HCT116 (cell line): Measurements from ENCODE around the gene FYCO1.

ENCODE experiments used
- CEBPB ChIP-seq: IDR thresholded peaks from 2 replicates; pipeline ENCODE4 v1.6.1; 2012; ENCODE audit warnings: low read depth
- CTCF ChIP-seq, 3 experiments: fragments of 200-600 bp in 1 of 3; sonication (generic) in 1 of 3; IDR thresholded peaks in 2 of 3; conservative IDR thresholded peaks in 1 of 3; 2 replicates each; pipeline ENCODE4 v1.5.1; 2012 to 2017; ENCODE audit warnings: low read depth in 2 of 3, low read length in 2 of 3, antibody characterized with exemption in 1 of 3, borderline replicate concordance in 1 of 3, control low read depth in 1 of 3, mild to moderate bottlenecking in 1 of 3, mixed read lengths in 1 of 3, mixed run types in 1 of 3, moderate library complexity in 1 of 3; ENCODE audit not compliant: insufficient read depth in 1 of 3
- ELF1 ChIP-seq: IDR thresholded peaks from 2 replicates; pipeline ENCODE4 v1.6.1; 2012; ENCODE audit warnings: low read depth, borderline replicate concordance
- EZH2 ChIP-seq: fragments of 200-600 bp; sonication (generic); IDR thresholded peaks from 2 replicates; pipeline ENCODE4 v1.6.1; 2017; ENCODE audit warnings: antibody characterized with exemption, mixed run types
- EZH2phosphoT487 ChIP-seq: fragments of 200-600 bp; IDR thresholded peaks from 2 replicates; pipeline ENCODE4 v1.6.1; 2018; ENCODE audit warnings: antibody characterized with exemption, borderline replicate concordance
- POLR2A ChIP-seq: IDR thresholded peaks from 2 replicates; pipeline ENCODE4 v1.7.0; 2011; ENCODE audit warnings: borderline replicate concordance; ENCODE audit not compliant: insufficient read depth, insufficient read length; ENCODE audit errors: extremely low read depth
- RAD21 ChIP-seq: IDR thresholded peaks from 2 replicates; pipeline ENCODE4 v1.6.1; 2012; ENCODE audit warnings: low read depth, mild to moderate bottlenecking
- TF ChIP-seq, protein P1 (sequence below): IDR thresholded peaks from 2 replicates; pipeline ENCODE4 v1.6.1; 2012

GRCh38 chr3:45885979-45886705 is 109.5 kb downstream of the FYCO1 start, which contains the start of gene CCR9:
- TF ChIP-seq POLR2A: no peak
- TF ChIP-seq EZH2phosphoT487: no peak
- no peak for TF ChIP-seq CTCF (IDR thresholded peaks at IDR 0.05 in 2 of 3, conservative IDR thresholded peaks at IDR 0.05 in 1 of 3; ENCODE audit: borderline replicate concordance in 1 of 3, insufficient read depth in 1 of 3, low read depth in 2 of 3, low read length in 2 of 3)
- TF ChIP-seq EZH2: no peak
- TF ChIP-seq ELF1: no peak
- TF ChIP-seq, protein P1, sequence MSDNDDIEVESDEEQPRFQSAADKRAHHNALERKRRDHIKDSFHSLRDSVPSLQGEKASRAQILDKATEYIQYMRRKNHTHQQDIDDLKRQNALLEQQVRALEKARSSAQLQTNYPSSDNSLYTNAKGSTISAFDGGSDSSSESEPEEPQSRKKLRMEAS: no peak
- TF ChIP-seq CEBPB: no peak
- no peak for TF ChIP-seq RAD21
